HG03175 (cell line): ENCODE measurements around the gene CTNNAL1.
A peak's percentile ranks its signal among the peaks of the same experiment; 100 is the strongest.

ENCODE experiments used
- ATAC-seq: cut with Tn5 transposase; IDR thresholded peaks from one replicate; pipeline ENCODE4 v1.9.1; 2021; ENCODE audit warnings: mild to moderate bottlenecking, moderate library complexity; ENCODE audit not compliant: unreplicated experiment

Gene CTNNAL1

GRCh38 chr9:109027176-109027575, 13.9 kb upstream of the CTNNAL1 start:
- no peak for ATAC-seq

GRCh38 chr9:109026306-109026705, 13.0 kb upstream of the CTNNAL1 start:
- no peak for ATAC-seq

- no peak for ATAC-seq
Observed at GRCh38 chr9:109022873-109023272, 9.6 kb upstream of the CTNNAL1 start.

- no peak for ATAC-seq
Observed at GRCh38 chr9:109020581-109021511, 7.5 kb upstream of the CTNNAL1 start.

GRCh38 chr9:109020113-109020512, 6.8 kb upstream of the CTNNAL1 start:
- ATAC-seq: no peak

GRCh38 chr9:109019420-109019819, 6.1 kb upstream of the CTNNAL1 start:
- no peak for ATAC-seq

- peak; percentile 30 for ATAC-seq
Observed at GRCh38 chr9:109017493-109017892, 4.2 kb upstream of the CTNNAL1 start.

- ATAC-seq: no peak
Observed at GRCh38 chr9:109017061-109017460, 3.8 kb upstream of the CTNNAL1 start.

GRCh38 chr9:109016132-109016531, 2.8 kb upstream of the CTNNAL1 start:
- ATAC-seq: no peak

GRCh38 chr9:109014608-109015280, 1.4 kb upstream of the CTNNAL1 start:
- no peak for ATAC-seq

GRCh38 chr9:109013679-109014607, 644 bp upstream of the CTNNAL1 start:
- no peak for ATAC-seq

GRCh38 chr9:109012009-109012875, 1.1 kb downstream of the CTNNAL1 start:
- ATAC-seq: peak; percentile 26

GRCh38 chr9:109011231-109011671, 2.0 kb downstream of the CTNNAL1 start:
- ATAC-seq: no peak

- peak; percentile 38 for ATAC-seq
Observed at GRCh38 chr9:109010746-109011145, 2.6 kb downstream of the CTNNAL1 start.

GRCh38 chr9:109005678-109006077, 7.6 kb downstream of the CTNNAL1 start:
- no peak for ATAC-seq

- no peak for ATAC-seq
Observed at GRCh38 chr9:109003116-109003515, 10.2 kb downstream of the CTNNAL1 start.

GRCh38 chr9:109002141-109002540, 11.2 kb downstream of the CTNNAL1 start:
- no peak for ATAC-seq

- ATAC-seq: no peak
Observed at GRCh38 chr9:109001275-109001676, 12.0 kb downstream of the CTNNAL1 start.

- no peak for ATAC-seq
Observed at GRCh38 chr9:108997112-108997511, 16.2 kb downstream of the CTNNAL1 start.

GRCh38 chr9:108996643-108997042, 16.7 kb downstream of the CTNNAL1 start:
- no peak for ATAC-seq
